ENCODE measurements around the gene ELP6.
"Not testable (repeated sequence)": the region's sequence is repeated elsewhere in the genome, so short reads cannot be mapped to it uniquely, and the experiment has no call there.

Gene ELP6

GRCh38 chr3:47505267-47505666 is 8.2 kb downstream of the ELP6 start:
- DNase-seq, result not testable (repeated sequence)

- no peak for DNase-seq
These were observed 9.4 kb downstream of the ELP6 start for GRCh38 chr3:47504113-47504512.

GRCh38 chr3:47503033-47503432 is 10.5 kb downstream of the ELP6 start:
- no peak for DNase-seq

GRCh38 chr3:47496892-47497291 is 16.6 kb downstream of the ELP6 start:
- no peak for DNase-seq

GRCh38 chr3:47495886-47496285 is 17.6 kb downstream of the ELP6 start:
- DNase-seq, result no peak

- DNase-seq, result no peak
These were observed 18.4 kb downstream of the ELP6 start for GRCh38 chr3:47495111-47495510.

GRCh38 chr3:47491777-47492176 is 21.7 kb downstream of the ELP6 start:
- DNase-seq, result no peak

- no peak for DNase-seq
These were observed 22.3 kb downstream of the ELP6 start for GRCh38 chr3:47491186-47491585.

- no peak for DNase-seq
These were observed 26.2 kb downstream of the ELP6 start for GRCh38 chr3:47487265-47487664.

- DNase-seq, result no peak
These were observed 27.7 kb downstream of the ELP6 start for GRCh38 chr3:47485812-47486211.

- peak in 1 of 2 experiments; percentile 33 for DNase-seq
These were observed 31.1 kb downstream of the ELP6 start for GRCh38 chr3:47482366-47482765.

- DNase-seq, result not testable (repeated sequence)
These were observed 31.7 kb downstream of the ELP6 start for GRCh38 chr3:47481763-47482162.

GRCh38 chr3:47480267-47480666 is 33.2 kb downstream of the ELP6 start:
- not testable (repeated sequence) for DNase-seq

GRCh38 chr3:47479826-47480160 is 33.7 kb downstream of the ELP6 start:
- DNase-seq, result no peak

- DNase-seq, result no peak
These were observed 35.5 kb downstream of the ELP6 start for GRCh38 chr3:47478022-47478421.

GRCh38 chr3:47476644-47477199 is 36.8 kb downstream of the ELP6 start:
- no peak for DNase-seq

- no peak for DNase-seq
These were observed 37.2 kb downstream of the ELP6 start for GRCh38 chr3:47476330-47476626.

GRCh38 chr3:47475570-47476329 is 37.8 kb downstream of the ELP6 start, which contains the start of gene SCAP:
Gene SCAP (minus strand): TSS chr3:47475941. CDS start chr3:47442993, 32,948 bp downstream.
- peak; percentile 54 to 83 for DNase-seq

- DNase-seq, result peak in 1 of 2 experiments; percentile 20
These were observed 38.4 kb downstream of the ELP6 start for GRCh38 chr3:47475029-47475569.

- DNase-seq, result no peak
These were observed 40.1 kb downstream of the ELP6 start for GRCh38 chr3:47473391-47473790.

GRCh38 chr3:47469616-47470015 is 43.9 kb downstream of the ELP6 start:
- DNase-seq, result no peak

- DNase-seq, result not testable (repeated sequence)
These were observed 45.2 kb downstream of the ELP6 start for GRCh38 chr3:47468315-47468714.

GRCh38 chr3:47464588-47464987 is 48.9 kb downstream of the ELP6 start:
- no peak for DNase-seq

- not testable (repeated sequence) for DNase-seq
These were observed 53.9 kb downstream of the ELP6 start for GRCh38 chr3:47459534-47460085.
